KOPT-K1 (cell line): Measurements from ENCODE around the gene SZRD1.

Source experiments
- H3K27ac ChIP-seq: fragments of 200-600 bp; sonication (generic); 2 replicates; pipeline ENCODE4 v1.5.1; 2016; ENCODE audit warnings: antibody characterized with exemption, mild to moderate bottlenecking, low read depth, low read length; ENCODE audit not compliant: poor library complexity, severe bottlenecking
- H3K36me3 ChIP-seq: fragments of 200-600 bp; sonication (generic); 2 replicates; pipeline ENCODE4 v1.5.1; 2017; ENCODE audit warnings: antibody characterized with exemption, mild to moderate bottlenecking, low read length, moderate library complexity; ENCODE audit not compliant: insufficient read depth
- H3K9me3 ChIP-seq: fragments of 200-600 bp; sonication (generic); 2 replicates; pipeline ENCODE4 v1.5.1; 2017; ENCODE audit warnings: antibody characterized with exemption, low read length, mild to moderate bottlenecking; ENCODE audit not compliant: insufficient read depth, poor library complexity, severe bottlenecking

Gene SZRD1

DNA sequence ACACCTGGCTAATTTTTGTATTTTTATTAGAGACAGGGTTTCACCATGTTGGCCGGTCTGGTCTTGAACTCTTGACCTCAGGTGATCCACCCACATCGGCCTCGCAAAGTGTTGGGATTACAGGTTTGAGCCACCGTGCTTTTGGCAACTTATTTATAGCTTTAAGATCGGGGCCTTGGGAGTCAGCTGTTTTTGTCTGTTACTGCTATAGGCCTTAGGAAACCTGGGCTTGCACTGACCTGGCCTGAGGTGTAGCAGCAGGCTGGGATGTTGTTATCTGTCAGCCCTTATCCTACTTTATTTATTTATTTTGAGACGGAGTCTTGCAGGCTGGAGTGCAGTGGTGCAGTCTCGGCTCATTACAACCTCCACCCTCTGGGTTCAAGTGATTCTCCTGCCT, 11.4 kb downstream of the SZRD1 start:
- Histone ChIP-seq H3K9me3 (no peaks in the 10 kb centered on the region), H3K27ac (no peak overlapping the region), H3K36me3 (peaks cover 26% of the 10 kb centered on the region)

GRCh38 chr1:16380868-16381267, 13.8 kb downstream of the SZRD1 start:
- H3K9me3 ChIP-seq = no peaks in the 10 kb centered on the region
- H3K27ac ChIP-seq = no peak overlapping the region
- peaks cover 15% of the 10 kb centered on the region for H3K36me3 ChIP-seq

DNA sequence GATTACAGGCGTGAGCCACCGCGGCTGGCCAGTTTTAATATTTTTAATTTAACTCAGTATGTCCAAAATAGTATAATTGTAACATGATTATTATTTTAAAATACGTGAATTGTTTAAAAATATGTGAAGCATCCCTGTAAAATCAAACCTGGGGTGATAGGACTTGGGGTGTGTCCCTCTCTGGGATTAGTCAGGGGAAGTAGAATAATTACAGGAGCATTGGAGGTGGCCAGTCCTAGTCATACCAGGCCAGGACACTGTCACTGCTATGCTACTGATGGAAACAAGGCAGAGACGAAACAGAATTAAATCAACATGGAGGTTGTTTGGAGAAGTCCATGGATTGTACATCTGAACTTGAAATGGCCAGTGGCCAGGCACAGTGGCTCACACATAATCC, 16.8 kb downstream of the SZRD1 start:
- Histone ChIP-seq H3K36me3 (peaks cover 13% of the 10 kb centered on the region; the same call in 1 of the 2 replicates), H3K9me3 (no peaks in the 10 kb centered on the region), H3K27ac (no peak overlapping the region)

DNA sequence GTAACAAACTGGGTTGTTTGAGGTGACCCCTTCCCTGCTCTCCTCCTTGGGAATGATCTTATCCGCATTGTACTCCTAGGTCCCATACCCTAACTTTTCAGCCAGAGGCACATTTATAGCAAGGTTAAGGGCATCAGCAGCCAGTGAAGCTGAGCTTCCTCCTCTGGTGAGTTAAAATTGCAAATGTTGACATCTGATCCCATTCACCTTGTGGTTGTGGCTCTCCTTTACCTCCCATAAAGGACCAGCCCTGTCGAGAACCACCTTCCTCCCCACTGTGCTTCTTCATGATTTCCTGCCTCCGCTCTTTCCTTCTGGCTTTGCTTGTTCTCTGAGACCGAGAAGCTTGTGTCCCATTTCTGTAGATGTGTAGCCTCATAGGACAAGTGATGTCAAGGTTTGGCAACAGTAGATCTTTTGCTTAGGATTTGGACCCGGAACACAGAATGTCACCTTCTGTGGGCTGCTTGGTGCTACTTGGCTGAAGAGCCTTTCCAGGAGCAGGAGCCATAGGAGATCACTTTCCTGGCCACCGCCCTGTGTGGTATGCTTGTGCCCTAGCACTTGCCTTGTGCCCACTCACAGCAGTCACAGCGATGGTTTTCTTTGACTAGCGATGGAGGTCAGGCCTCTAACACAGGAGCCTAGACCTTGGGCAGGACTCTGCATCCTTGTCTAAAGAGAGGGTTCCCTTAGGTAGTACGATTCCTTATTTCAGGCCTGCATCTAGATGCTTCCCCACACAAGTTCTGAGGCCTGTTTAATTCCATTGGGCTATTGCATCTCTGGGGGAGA, 18.8 kb downstream of the SZRD1 start:
- Histone ChIP-seq H3K36me3 (0 out of 2 replicates have a peak, but pooled peaks cover 13% of the 10 kb centered on the region), H3K27ac (peak overlapping the region; percentile 16), H3K9me3 (no peaks in the 10 kb centered on the region)

- H3K9me3 ChIP-seq = no peaks in the 10 kb centered on the region
- H3K36me3 ChIP-seq = 0 out of 2 replicates have a peak, but pooled peaks cover 18% of the 10 kb centered on the region
- peak overlapping the region; percentile 16 for H3K27ac ChIP-seq
Observed at GRCh38 chr1:16386454-16387113, 19.5 kb downstream of the SZRD1 start.

GRCh38 chr1:16387201-16388188, 20.5 kb downstream of the SZRD1 start:
- peaks cover 26% of the 10 kb centered on the region; the same call in 1 of the 2 replicates for H3K36me3 ChIP-seq
- H3K9me3 ChIP-seq = no peaks in the 10 kb centered on the region
- peak overlapping the region; percentile 49 for H3K27ac ChIP-seq

DNA sequence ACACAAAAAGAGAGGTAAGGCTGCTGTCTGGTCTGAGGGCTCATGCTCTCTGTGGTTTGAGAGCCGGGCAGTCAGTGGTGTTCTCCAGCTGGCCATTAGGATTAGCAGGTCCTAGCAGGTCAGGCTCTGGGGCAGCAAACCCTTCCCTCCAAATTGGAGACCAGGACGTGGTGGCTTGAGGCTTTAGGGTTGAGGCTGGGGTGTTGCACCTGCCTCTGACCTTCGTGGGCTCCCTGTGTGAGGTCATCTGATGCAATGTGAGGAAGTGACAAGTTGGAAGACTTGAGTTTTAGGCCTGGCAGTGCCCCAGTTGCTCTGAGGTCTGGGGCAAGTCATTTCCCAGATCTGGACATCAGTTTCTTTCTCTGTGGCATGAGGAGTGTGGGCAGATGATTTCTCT, 24.4 kb downstream of the SZRD1 start:
- H3K9me3 ChIP-seq = no peaks in the 10 kb centered on the region
- no peak overlapping the region for H3K27ac ChIP-seq
- H3K36me3 ChIP-seq = peaks cover 54% of the 10 kb centered on the region

GRCh38 chr1:16392740-16393569, 25.9 kb downstream of the SZRD1 start:
- Histone ChIP-seq H3K36me3 (peaks cover 64% of the 10 kb centered on the region), H3K27ac (no peak overlapping the region)

DNA sequence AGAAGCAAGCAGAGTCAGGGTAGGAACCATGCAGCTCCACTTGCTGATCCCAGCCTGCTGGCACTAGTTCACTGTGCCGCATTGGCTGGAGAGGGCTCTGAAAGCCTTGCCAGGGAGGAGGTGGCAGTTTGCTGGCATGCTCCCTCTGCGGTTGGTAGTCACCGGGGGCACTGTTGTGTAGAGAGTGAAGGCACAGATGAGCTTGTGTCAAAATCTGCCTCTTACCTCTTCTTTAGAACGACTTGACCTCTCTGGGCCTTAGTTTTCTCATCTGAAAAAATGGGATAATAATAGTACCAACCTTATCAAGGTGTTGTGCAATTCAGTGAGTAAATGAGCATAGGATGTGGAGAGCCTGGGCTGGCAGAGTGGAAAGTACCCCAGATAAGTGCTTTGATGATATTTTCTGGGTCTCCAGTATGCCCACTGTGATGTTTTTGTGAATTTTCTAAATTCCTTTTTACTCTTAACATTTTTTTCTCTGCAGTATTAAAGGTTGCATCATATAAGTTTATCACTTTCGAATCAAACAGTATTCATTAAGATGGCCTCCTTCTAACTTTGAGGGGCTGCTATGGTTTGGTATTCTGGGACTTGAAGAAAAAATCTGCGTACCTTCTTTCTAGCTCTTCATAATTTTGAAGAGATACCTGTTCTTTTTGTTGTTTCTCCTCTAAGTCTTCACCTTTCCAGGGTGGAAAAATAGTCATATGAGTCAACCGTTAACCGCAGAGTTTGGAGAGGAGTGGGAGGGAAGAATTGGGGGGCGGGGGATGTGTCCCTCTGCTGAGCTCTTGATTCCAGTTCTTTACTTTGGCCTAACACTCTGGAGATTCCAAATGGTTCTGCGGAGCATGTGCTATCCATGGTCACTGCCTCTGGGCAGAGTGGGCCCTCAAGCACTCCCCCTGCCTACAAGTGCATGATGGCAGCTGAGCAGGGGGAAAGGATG, 26.8 kb downstream of the SZRD1 start:
- Histone ChIP-seq H3K36me3 (peaks cover 73% of the 10 kb centered on the region), H3K9me3 (no peaks in the 10 kb centered on the region), H3K27ac (no peak overlapping the region)

More at GRCh38 chr1:16392740-16393569, 25.9 kb downstream of the SZRD1 start:
- H3K9me3 ChIP-seq = no peaks in the 10 kb centered on the region

DNA sequence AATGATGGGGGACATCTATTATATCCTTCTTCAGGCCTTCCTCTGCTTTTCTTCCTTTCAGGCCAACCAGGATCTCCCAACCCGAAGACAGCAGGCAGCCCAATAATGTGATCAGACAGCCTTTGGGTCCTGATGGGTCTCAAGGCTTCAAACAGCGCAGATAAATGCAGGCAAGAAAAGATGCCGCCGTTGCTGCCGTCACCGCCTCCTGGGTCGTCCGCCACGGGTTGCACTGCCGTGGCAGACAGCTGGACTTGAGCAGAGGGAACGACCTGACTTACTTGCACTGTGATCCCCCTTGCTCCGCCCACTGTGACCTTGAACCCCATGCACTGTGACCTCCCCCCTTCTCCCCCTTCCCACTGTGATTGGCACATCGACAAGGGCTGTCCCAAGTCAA, 27.9 kb downstream of the SZRD1 start:
- H3K36me3 ChIP-seq = peaks cover 84% of the 10 kb centered on the region
- H3K9me3 ChIP-seq = no peaks in the 10 kb centered on the region
- no peak overlapping the region for H3K27ac ChIP-seq

DNA sequence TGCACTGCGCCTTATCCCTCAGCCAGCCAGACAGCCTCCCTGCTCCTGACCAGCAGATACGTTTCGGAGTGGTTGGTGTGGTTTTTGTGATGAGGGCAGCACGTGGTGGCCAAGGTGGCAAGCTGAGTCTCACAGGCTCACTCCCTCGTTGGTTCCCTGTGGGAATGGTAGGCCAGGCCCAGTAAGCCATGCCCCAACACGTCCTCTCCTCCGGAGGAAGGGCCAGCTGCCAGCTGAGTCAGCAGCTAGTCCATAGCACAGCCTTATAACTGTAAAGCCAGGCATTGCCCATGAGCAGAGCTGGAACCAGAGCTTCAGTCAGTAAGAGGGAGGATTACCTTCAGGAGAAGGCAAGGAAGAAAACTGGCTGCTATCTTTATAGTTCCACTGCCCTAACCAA, 29.5 kb downstream of the SZRD1 start:
- Histone ChIP-seq H3K27ac (no peak overlapping the region), H3K36me3 (peaks cover 84% of the 10 kb centered on the region), H3K9me3 (no peaks in the 10 kb centered on the region)

- H3K27ac ChIP-seq = no peak overlapping the region
- H3K9me3 ChIP-seq = no peaks in the 10 kb centered on the region
- peaks cover 79% of the 10 kb centered on the region for H3K36me3 ChIP-seq
Observed at GRCh38 chr1:16397120-16397519, 30.1 kb downstream of the SZRD1 start.

DNA sequence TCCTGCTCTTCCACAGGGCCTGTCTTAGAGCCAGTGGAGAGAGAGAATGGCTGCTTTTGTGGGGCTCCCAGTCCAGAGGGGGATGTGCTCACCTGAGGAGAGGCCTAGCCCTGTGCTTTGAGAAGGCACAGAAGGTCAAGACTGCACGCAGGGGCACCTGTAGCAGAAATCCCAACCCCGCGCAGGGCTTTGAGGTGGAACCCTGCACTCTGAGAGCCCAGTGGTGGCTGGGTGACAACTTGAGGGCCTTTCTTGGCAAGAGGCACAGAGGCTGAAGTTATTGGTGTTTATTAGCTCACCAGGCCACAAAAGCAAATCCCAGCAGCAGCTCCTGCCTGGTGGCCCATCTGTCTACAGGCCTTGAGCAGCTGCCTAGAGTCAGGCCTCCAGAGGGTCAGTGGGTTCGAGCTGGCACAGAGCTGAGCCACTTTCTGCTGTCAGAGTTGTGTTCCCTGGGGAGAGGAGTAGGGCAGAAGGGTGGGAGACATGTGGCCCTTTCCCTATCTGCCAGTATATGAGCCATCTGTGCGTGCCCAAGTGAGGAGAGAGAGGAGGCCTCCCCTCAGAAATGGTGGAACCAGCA, 31.4 kb downstream of the SZRD1 start:
- Histone ChIP-seq H3K36me3 (peaks cover 65% of the 10 kb centered on the region), H3K9me3 (no peaks in the 10 kb centered on the region), H3K27ac (no peak overlapping the region)
